Adrenal gland (tissue), 12 donors: Measurements from ENCODE around the gene LDAH. TPM values are rescaled to one million over a fixed set of nuclear protein-coding genes. Genes with fewer than 3 reads are reported as not detected.
"Not testable (repeated sequence)": the region's sequence is repeated elsewhere in the genome, so short reads cannot be mapped to it uniquely, and the experiment has no call there.

Experiments used
- DNase-seq, 7 donors: peaks; one replicate each; pipeline ENCODE4 v3.0.0-alpha.2; 2019 to 2020
- H3K27ac ChIP-seq, 5 donors: fragments of 200-600 bp; sonication (generic) in 4 of 5; 1 replicate in 3 of 5; 2 replicates in 2 of 5; pipeline versions ENCODE4 v1.5.1 to v1.8.0; 2016 to 2020; ENCODE audit warnings: mild to moderate bottlenecking in 1 of 5
- H3K27me3 ChIP-seq: fragments of 200-600 bp; 2 replicates; pipeline ENCODE4 v1.8.0; 2021
- H3K36me3 ChIP-seq, 2 donors: fragments of 200-600 bp; replicated peaks in 1 of 2; 1 replicate in 1 of 2; 2 replicates in 1 of 2; pipeline versions ENCODE4 v1.5.1 to v1.8.0; 2018 to 2022
- H3K4me1 ChIP-seq, 2 donors: fragments of 200-600 bp; replicated peaks in 1 of 2; 1 replicate in 1 of 2; 2 replicates in 1 of 2; pipeline versions ENCODE4 v1.5.1 to v1.8.0; 2018 to 2021
- H3K4me3 ChIP-seq, 4 donors: fragments of 200-600 bp; sonication (generic) in 3 of 4; one replicate each; pipeline ENCODE4 v1.5.1; 2016 to 2018
- H3K9me3 ChIP-seq, 3 donors: fragments of 200-600 bp; sonication (generic) in 1 of 3; replicated peaks in 1 of 3; 1 replicate in 2 of 3; 2 replicates in 1 of 3; pipeline versions ENCODE4 v1.5.1 to v1.8.0; 2016 to 2021
- CTCF ChIP-seq, 6 experiments: fragments of 450-650 bp in 4 of 6; fragments of 200-600 bp in 2 of 6; sonication (generic) in 1 of 6; IDR thresholded peaks; 1 replicate in 5 of 6; 2 replicates in 1 of 6; pipeline versions ENCODE4 v1.5.1 to v1.8.0; 2016 to 2021; ENCODE audit warnings: antibody characterized with exemption in 6 of 6, mild to moderate bottlenecking in 2 of 6, moderate library complexity in 1 of 6
- POLR2A ChIP-seq, 2 donors: fragments of 450-650 bp; IDR thresholded peaks; one replicate each; pipeline ENCODE4 v1.6.1; 2017; ENCODE audit warnings: antibody characterized with exemption in 2 of 2, mild to moderate bottlenecking in 2 of 2, moderate library complexity in 1 of 2
- WGBS, 4 donors: extraction: QIAGEN DNeasy Blood & Tissue Kit in 2 of 4; methylation state at CpG; one replicate each; pipeline versions ENCODE4 v1.1.5 to v1.1.7; 2013 to 2017; 5-methylcytosine and 5-hydroxymethylcytosine counted together
- intact Hi-C, 2 donors: fragments of 100-400 bp; cut with DNase I; formaldehyde crosslinking; loops; one replicate each; pipeline versions ENCODE4 v1.14.1 to v1.15.0; 2022 to 2023
- polyA plus RNA-seq, 3 donors: library from polyadenylated mRNA; stranded (reverse); fragments of 200-250 nt in 2 of 3; fragments of 350-450 nt in 1 of 3; fragmentation: Illumina TruSeq in 1 of 3; extraction: RNeasy Lipid Tissue Mini Kit (QIAGEN cat#74804) in 1 of 3; gene quantifications; one replicate each; pipeline ENCODE4 v1.2.3, GENCODE V29; 2013 to 2014
- total RNA-seq, 9 donors: library from RNA; depleted of rRNA in 4 of 9; stranded (reverse); fragments of >200 nt in 4 of 9; fragments of 120-200 nt in 1 of 9; fragmentation: NEBNext Ultra II Directional in 1 of 9; extraction: Animal tissue kit (Norgen Biotek cat#: 25700) in 1 of 9; gene quantifications; one replicate each; pipeline versions ENCODE4 v1.1.0 to v1.2.4, GENCODE V29; 2013 to 2023
- donor health status: healthy with polysubstance abuse.
- donor health status: Bipolar disorder and iron deficiency.
- donor health status: DM: yes; HTN: yes; CAD: no.
- donor health status: DM: no; HTN: no; CAD: no.
- donor health status: DM: no; HTN: no; CAD: no.
- donor health status: DM: yes; HTN: yes; CAD: no.

The LDAH gene
- total and polyA plus RNA-seq, 12 donors: 7.0 to 64.9 (median 31.5) TPM

GRCh38 chr2:20717641-20718040 is 105.3 kb downstream of the LDAH start:
- TF ChIP-seq POLR2A (IDR thresholded peaks at IDR 0.05) (no peak), CTCF (IDR thresholded peaks at IDR 0.05) (no peak)

GRCh38 chr2:20716164-20716563 is 106.7 kb downstream of the LDAH start:
- H3K36me3 ChIP-seq, H3K27ac ChIP-seq, H3K4me3 ChIP-seq, intact Hi-C loops, DNase-seq, H3K27me3 ChIP-seq, H3K4me1 ChIP-seq, H3K9me3 ChIP-seq: not testable (repeated sequence)
- 92 to 100% (median 96%) methylated on average over 3 of the region's 3 CpGs for WGBS, 4 donors

More at GRCh38 chr2:20717641-20718040, 105.3 kb downstream of the LDAH start:
- Histone ChIP-seq H3K27me3 (no peaks in the 10 kb centered on the region), H3K4me1 (no peaks in the 10 kb centered on the region), H3K27ac (no peak overlapping the region), H3K9me3 (peaks cover 0 to 7% (median 7%) of the 10 kb centered on the region in 3 donors), H3K36me3 (no peaks in the 10 kb centered on the region), H3K4me3 (no peak overlapping the region)
- no peak for DNase-seq
- 36 to 60% (median 49%) methylated on average over 1 of the region's 1 CpG for WGBS, 4 donors
- intact Hi-C loops: no loop called here

GRCh38 chr2:20714412-20714811 is 108.5 kb downstream of the LDAH start:
- H3K9me3 ChIP-seq, H3K36me3 ChIP-seq, H3K4me3 ChIP-seq, intact Hi-C loops, H3K4me1 ChIP-seq, H3K27ac ChIP-seq, H3K27me3 ChIP-seq, DNase-seq: not testable (repeated sequence)
- 92 to 99% (median 96%) methylated on average over 2 of the region's 2 CpGs for whole genome bisulfite sequencing, 4 donors

GRCh38 chr2:20713585-20713984 is 109.3 kb downstream of the LDAH start:
- WGBS, 4 donors: 77 to 100% (median 96%) methylated on average over 3 of the region's 3 CpGs
- H3K9me3 ChIP-seq, H3K27me3 ChIP-seq, H3K27ac ChIP-seq, H3K36me3 ChIP-seq, H3K4me3 ChIP-seq, DNase-seq, intact Hi-C loops, H3K4me1 ChIP-seq: not testable (repeated sequence)

- H3K27me3 ChIP-seq, H3K9me3 ChIP-seq, H3K27ac ChIP-seq, DNase-seq, H3K4me1 ChIP-seq, intact Hi-C loops, H3K4me3 ChIP-seq, H3K36me3 ChIP-seq: not testable (repeated sequence)
- 99 to 100% (median 100%) methylated on average over 1 to 7 of the region's 7 CpGs for WGBS, 4 donors
These were observed 111.3 kb downstream of the LDAH start for GRCh38 chr2:20711641-20712040.

- DNase-seq: no peak
- no peaks in the 10 kb centered on the region for H3K4me1 ChIP-seq
- intact Hi-C loops: no loop called here
- no peak overlapping the region for H3K4me3 ChIP-seq
- H3K9me3 ChIP-seq: no peaks in the 10 kb centered on the region
- no peaks in the 10 kb centered on the region for H3K36me3 ChIP-seq
- H3K27ac ChIP-seq: no peak overlapping the region
- no peaks in the 10 kb centered on the region for H3K27me3 ChIP-seq
- TF ChIP-seq POLR2A (IDR thresholded peaks at IDR 0.05): no peak
- TF ChIP-seq CTCF (IDR thresholded peaks at IDR 0.05): no peak
- 91 to 99% (median 98%) methylated on average over 4 of the region's 4 CpGs for WGBS, 4 donors
These were observed 115.3 kb downstream of the LDAH start for GRCh38 chr2:20707601-20708000.
